ENCODE measurements around the gene CCNL2. TPM values are rescaled to one million over a fixed set of nuclear protein-coding genes. Genes with fewer than 3 reads are reported as not detected.

Gene CCNL2
- total RNA-seq, 2 experiments from 2014 or later = 91.6 to 92.2 TPM

DNA sequence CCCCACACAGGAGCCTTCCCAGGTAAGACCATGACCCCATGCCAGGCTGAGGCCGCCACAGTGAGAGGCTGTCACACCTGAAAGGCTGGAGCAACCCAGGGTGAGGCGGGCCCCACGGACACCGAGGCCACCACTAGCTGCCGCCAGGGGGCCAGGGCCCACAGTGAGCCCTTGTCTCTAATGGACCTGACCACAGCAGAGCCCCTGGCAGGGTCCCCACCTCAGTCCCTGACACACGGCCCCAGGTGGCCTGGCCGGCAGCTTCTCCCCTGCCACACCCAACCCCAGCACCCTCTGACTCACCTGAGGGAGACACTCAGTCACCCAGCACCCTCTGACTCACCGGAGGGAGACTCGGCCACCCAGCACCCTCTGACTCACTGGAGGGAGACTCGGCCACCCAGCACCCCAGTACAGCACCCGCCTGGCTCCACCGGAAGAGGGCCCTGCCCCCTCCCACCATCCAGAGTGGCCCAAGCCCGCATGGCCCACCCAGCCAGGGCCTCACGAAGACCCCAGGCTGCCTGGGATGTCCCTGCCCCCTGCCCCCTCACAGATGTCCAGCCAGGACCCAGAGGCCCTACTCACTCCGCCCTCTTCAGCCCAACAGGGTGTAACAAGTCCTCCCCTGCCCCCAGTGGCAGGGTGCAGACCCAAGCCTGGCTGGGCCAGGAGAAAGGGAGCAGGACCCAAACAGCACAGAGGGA lies 54.3 kb downstream of the CCNL2 start:
- H3K36me3 Mint-ChIP-seq = peaks cover 11% of the 10 kb centered on the region
- H3K27ac Mint-ChIP-seq = no peak overlapping the region

GRCh38 chr1:1343811-1344421 lies 55.2 kb downstream of the CCNL2 start:
- no peak for DNase-seq

More for the DNA sequence above, 54.3 kb downstream of the CCNL2 start:
- Mint-ChIP-seq H3K9me3 (peaks cover 1% of the 10 kb centered on the region), H3K27me3 (no peaks in the 10 kb centered on the region), H3K4me1 (peaks cover 5% of the 10 kb centered on the region), H3K4me3 (no peak overlapping the region)
- peak; percentile 55 for DNase-seq

DNA sequence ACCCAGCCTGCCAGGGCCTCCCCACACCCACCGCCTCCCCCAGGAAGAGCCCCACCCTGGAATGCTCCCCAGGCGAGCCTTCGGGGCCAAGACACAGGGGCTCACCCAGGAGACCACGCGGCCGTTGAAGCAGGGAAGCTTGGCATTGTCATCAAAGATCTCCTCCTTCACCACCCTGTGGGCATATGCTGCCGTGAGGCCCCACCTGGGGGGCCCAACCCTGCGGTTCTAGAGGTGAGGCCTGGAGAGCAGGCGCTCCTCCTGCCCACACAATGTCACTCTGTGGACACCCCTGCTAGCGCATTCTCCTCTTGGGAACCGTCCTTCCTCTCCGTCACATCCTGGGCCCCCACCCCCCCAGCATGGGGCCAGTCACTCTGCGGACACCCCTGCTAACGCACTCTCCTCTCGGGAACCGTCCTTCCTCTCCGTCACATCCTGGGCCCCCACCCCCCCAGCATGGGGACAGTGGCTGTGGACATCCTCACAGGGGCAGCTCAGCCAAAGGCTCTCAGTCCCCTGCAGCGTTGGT lies 56.5 kb downstream of the CCNL2 start:
- Mint-ChIP-seq H3K4me1 (peaks cover 5% of the 10 kb centered on the region), H3K27ac (no peak overlapping the region), H3K4me3 (no peak overlapping the region), H3K27me3 (no peaks in the 10 kb centered on the region), H3K36me3 (peaks cover 11% of the 10 kb centered on the region), H3K9me3 (peaks cover 1% of the 10 kb centered on the region)
- no peak for DNase-seq

More at GRCh38 chr1:1343811-1344421, 55.2 kb downstream of the CCNL2 start:
- Mint-ChIP-seq H3K4me3 (no peak overlapping the region), H3K4me1 (peaks cover 5% of the 10 kb centered on the region), H3K36me3 (peaks cover 11% of the 10 kb centered on the region), H3K27ac (no peak overlapping the region), H3K27me3 (no peaks in the 10 kb centered on the region), H3K9me3 (peaks cover 1% of the 10 kb centered on the region)

- H3K9me3 Mint-ChIP-seq = peaks cover 1% of the 10 kb centered on the region
- H3K36me3 Mint-ChIP-seq = peaks cover 11% of the 10 kb centered on the region
- no peak overlapping the region for H3K27ac Mint-ChIP-seq
- H3K4me1 Mint-ChIP-seq = peaks cover 2% of the 10 kb centered on the region
- DNase-seq = no peak
- no peak overlapping the region for H3K4me3 Mint-ChIP-seq
- H3K27me3 Mint-ChIP-seq = no peaks in the 10 kb centered on the region
Observed at GRCh38 chr1:1342061-1342562, 57.0 kb downstream of the CCNL2 start.

GRCh38 chr1:1341549-1342021 lies 57.5 kb downstream of the CCNL2 start:
- Mint-ChIP-seq H3K9me3 (peaks cover 1% of the 10 kb centered on the region), H3K27me3 (no peaks in the 10 kb centered on the region), H3K36me3 (peaks cover 11% of the 10 kb centered on the region), H3K4me3 (no peak overlapping the region), H3K4me1 (no peaks in the 10 kb centered on the region), H3K27ac (no peak overlapping the region)
- DNase-seq = no peak

DNA sequence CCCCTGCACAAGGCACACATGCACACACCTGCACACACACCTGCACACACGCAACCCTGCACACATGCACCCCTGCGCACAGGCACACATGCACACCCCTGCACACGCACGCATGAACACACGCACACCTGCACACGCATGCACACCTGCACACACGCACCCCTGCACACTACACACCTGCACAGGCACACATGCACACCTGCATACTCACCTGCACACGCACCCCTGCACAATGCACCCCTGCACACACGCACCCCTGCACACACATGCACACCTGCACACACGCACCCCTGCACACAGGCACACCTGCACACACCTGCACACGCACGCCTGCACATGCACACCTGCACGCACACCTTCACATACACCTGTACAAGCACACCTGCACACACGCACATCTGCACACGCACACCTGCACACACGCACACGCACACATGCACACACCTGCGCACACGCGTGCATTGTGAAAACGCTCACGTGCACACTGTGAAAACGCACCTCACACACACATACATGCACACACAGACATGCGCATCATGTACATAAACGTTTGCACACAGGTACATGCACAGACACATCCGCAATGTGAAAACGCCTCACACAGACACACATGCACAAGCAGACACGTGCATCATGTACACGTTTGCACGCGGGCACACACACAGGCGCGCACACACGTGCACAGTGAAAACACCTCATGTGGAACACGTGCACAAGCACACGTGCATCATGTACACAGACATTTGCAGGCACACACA lies 58.2 kb downstream of the CCNL2 start:
- Mint-ChIP-seq H3K27me3 (no peaks in the 10 kb centered on the region), H3K27ac (no peak overlapping the region), H3K4me1 (no peaks in the 10 kb centered on the region), H3K9me3 (peaks cover 1% of the 10 kb centered on the region), H3K4me3 (no peak overlapping the region), H3K36me3 (peaks cover 11% of the 10 kb centered on the region)
- DNase-seq = no peak

DNA sequence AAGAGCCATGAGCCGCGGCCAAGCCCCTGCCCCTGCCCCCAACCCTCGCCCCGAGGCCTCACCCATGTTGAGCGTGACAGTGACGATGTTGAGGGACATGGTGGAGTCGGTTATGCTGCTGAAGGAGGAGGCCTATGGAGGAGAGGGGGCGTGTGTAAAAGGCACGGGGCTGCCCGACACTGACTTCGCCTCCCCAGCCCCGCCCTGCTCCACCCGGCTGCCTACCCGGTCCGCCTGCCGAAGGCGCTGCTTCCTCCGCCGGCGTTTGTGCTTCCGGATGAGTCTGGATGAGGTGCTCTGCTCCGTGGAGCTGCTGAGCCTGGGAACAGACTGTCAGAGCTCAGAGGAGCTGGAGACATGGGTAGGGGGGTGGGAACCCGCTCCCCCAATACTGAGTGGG lies 59.0 kb downstream of the CCNL2 start:
- H3K4me3 Mint-ChIP-seq = no peak overlapping the region
- H3K27ac Mint-ChIP-seq = no peak overlapping the region
- H3K4me1 Mint-ChIP-seq = no peaks in the 10 kb centered on the region
- H3K27me3 Mint-ChIP-seq = no peaks in the 10 kb centered on the region
- DNase-seq = no peak
- peaks cover 1% of the 10 kb centered on the region for H3K9me3 Mint-ChIP-seq
- H3K36me3 Mint-ChIP-seq = peaks cover 11% of the 10 kb centered on the region

- H3K4me1 Mint-ChIP-seq = no peaks in the 10 kb centered on the region
- no peak overlapping the region for H3K27ac Mint-ChIP-seq
- no peaks in the 10 kb centered on the region for H3K27me3 Mint-ChIP-seq
- peaks cover 11% of the 10 kb centered on the region for H3K36me3 Mint-ChIP-seq
- peaks cover 1% of the 10 kb centered on the region for H3K9me3 Mint-ChIP-seq
- DNase-seq = no peak
- no peak overlapping the region for H3K4me3 Mint-ChIP-seq
Observed at GRCh38 chr1:1338278-1338677, 60.9 kb downstream of the CCNL2 start.

DNA sequence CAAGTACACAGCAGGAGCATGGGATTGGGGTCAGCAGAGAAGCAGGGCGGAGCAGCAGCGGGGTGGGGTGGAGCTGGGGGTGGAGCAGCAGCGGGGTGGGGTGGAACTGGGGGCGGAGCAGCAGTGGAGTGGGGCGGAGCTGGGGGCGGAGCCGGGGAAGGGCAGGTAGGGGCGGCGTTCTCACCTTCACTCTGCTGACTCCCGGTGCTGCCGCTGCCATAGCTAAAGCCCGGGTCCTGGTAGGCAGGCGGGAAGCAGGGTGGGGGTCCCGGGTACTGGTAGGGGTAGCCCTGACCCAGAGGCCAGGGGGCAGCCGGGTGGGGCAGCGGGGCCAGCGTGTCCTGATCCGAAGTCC lies 61.4 kb downstream of the CCNL2 start:
- Mint-ChIP-seq H3K9me3 (peaks cover 1% of the 10 kb centered on the region), H3K27me3 (no peaks in the 10 kb centered on the region), H3K4me3 (no peak overlapping the region), H3K36me3 (peaks cover 11% of the 10 kb centered on the region), H3K4me1 (no peaks in the 10 kb centered on the region), H3K27ac (no peak overlapping the region)
- DNase-seq = peak; percentile 48

GRCh38 chr1:1336931-1337792 lies 62.0 kb downstream of the CCNL2 start:
- no peaks in the 10 kb centered on the region for H3K27me3 Mint-ChIP-seq
- peaks cover 11% of the 10 kb centered on the region for H3K36me3 Mint-ChIP-seq
- H3K27ac Mint-ChIP-seq = no peak overlapping the region
- no peak for DNase-seq
- H3K4me1 Mint-ChIP-seq = no peaks in the 10 kb centered on the region
- peaks cover 1% of the 10 kb centered on the region for H3K9me3 Mint-ChIP-seq
- H3K4me3 Mint-ChIP-seq = no peak overlapping the region

DNA sequence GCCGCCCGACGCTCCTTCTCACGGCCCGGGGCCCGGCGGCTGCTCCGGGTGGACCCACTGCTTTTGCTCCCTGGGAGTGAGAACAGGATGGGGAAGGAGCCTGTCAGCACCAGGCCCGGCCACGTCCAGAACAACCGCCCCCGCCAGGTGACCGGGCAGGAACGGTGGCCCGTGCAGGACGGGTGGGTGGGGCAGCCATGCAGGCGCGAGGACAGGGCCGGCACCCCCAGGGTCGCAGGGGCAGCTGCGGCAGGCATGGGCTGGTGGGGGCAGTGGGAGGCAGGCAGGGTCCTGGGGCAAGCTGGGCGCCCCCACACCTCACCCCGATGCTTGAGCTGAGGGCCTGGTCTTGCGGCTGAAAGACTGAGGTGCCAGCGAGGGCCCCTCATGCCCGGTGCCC lies 62.7 kb downstream of the CCNL2 start:
- Mint-ChIP-seq H3K9me3 (peaks cover 1% of the 10 kb centered on the region), H3K4me1 (no peaks in the 10 kb centered on the region), H3K4me3 (no peak overlapping the region), H3K27ac (no peak overlapping the region), H3K27me3 (no peaks in the 10 kb centered on the region), H3K36me3 (peaks cover 11% of the 10 kb centered on the region)
- no peak for DNase-seq

- Mint-ChIP-seq H3K4me3 (no peak overlapping the region), H3K27me3 (no peaks in the 10 kb centered on the region), H3K4me1 (no peaks in the 10 kb centered on the region), H3K9me3 (no peaks in the 10 kb centered on the region), H3K27ac (no peak overlapping the region), H3K36me3 (peaks cover 5% of the 10 kb centered on the region)
- no peak for DNase-seq
Observed at GRCh38 chr1:1335792-1336248, 63.3 kb downstream of the CCNL2 start.
